ENCODE results near the gene SREK1IP1.
A peak's percentile ranks its signal among the peaks of the same experiment; 100 is the strongest.
"Not testable (repeated sequence)": the region's sequence is repeated elsewhere in the genome, so short reads cannot be mapped to it uniquely, and the experiment has no call there.

The SREK1IP1 gene

DNA sequence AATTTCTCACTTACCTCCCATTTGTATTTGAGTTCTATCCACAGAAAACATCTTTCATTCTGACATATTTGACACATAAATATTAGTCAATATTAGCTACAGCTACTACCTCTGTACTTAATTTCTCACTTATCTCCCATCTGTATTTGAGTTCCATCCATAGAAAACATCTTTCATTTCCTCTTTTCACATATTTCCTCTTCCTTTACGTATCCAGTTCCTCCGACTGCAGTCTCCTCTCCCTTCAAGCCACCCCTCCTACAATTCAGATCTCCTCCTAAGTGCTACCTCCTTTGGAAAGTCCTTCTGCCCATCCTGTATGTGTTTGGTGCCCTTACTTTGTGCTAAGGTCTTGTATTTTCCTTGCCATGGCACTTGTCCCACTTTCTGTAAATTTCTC, 1.6 kb downstream of the SREK1IP1 start:
- no peak for DNase-seq (ENCODE audit: low read depth)
- peak overlapping the region; percentile 90 for H3K4me3 ChIP-seq (ENCODE audit: low read depth, low read length)

DNA sequence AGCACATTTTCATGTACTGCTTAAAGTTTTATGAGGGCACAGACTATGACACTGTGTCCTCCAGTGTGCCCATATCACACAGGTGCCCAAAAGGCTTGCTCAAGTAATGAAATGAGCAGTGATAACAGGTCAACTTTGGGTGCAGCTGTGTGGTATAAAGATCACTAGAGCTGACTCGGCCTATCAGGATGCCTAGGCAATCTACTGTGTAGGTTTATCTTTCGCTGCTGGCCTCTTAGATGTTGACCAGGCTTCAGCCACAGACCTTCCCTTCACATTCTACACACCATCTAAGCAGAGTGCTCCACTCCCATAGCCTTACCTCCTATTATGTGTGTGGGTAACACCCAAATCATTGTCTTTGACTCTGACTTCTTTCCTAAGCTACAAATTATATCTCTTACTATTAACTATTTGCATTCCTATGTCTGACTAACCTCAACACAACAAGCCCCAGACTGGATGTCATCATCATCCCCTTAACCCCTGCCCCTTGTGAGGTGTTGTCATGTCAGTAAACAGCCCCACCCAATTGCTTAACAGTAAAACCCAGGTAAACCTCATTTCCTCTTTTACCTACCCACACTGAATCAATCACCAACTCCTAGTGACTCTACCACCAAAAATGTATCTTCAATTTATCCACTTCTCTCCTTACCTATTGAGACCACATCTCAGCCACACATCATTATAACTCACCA, 2.5 kb downstream of the SREK1IP1 start:
- no peak overlapping the region for H3K4me3 ChIP-seq (ENCODE audit: low read depth, low read length)

DNA sequence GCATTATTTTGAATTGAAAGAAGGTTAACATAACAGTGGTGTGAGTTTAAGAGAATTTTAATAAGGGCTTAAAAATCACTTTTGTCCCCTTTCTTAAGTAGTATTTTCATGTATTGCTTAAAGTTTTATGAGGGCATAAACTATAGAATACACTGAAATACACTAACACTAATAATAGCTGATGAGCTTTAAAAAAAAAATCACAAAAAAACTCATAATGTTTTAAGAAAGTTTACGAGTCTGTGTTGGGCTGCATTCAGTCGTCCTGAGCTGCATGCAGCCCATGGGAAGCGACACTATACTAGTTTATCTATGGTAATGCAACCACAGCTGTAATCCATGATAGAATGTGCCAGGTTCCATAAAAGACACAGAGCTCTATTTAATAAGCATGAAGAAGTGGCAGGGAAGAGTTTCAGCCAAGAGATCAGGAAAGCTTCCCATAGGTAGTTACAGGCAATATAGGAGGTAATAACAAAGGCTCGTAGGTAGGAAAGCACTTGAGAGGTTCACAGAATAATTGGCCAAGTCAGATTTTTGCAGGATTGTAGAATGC, 4.5 kb downstream of the SREK1IP1 start:
- DNase-seq (ENCODE audit: low read depth): no peak
- no peak overlapping the region for H3K4me3 ChIP-seq (ENCODE audit: low read depth, low read length)

More for the DNA sequence above, 2.5 kb downstream of the SREK1IP1 start:
- DNase-seq (ENCODE audit: low read depth): no peak

DNA sequence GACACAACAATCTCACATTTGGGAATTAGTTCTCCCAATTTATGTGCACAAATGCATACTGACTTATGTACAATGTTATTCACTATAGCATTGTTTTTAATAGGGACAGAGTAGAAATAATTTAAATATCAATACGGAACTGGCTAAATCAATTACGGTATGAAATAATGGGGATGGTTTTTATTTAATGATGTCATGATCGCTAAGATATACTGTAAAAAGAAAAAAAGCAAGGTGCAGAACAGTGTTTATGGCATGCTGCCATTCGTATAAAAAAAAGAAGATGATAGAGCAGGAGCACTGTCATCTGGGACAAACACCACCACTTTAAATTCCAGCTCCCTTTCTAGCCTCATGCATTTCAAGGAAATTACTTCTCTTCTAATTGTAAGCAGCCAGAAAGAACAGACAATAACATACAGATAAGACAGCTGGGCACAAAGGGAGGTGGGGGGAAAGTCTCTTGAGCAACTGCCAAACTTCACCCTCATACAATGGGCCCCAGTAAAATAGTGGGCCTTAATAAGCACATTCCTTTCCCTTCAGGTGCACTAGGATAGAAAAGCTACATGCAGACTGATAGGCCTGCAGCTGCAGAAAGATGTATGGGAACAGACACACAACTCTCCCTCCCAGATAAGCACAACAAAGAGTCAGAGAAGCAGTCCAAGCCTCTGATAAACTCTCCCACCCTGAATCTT, 8.4 kb downstream of the SREK1IP1 start:
- DNase-seq (ENCODE audit: low read depth): no peak
- H3K4me3 ChIP-seq (ENCODE audit: low read depth, low read length): no peak overlapping the region

DNA sequence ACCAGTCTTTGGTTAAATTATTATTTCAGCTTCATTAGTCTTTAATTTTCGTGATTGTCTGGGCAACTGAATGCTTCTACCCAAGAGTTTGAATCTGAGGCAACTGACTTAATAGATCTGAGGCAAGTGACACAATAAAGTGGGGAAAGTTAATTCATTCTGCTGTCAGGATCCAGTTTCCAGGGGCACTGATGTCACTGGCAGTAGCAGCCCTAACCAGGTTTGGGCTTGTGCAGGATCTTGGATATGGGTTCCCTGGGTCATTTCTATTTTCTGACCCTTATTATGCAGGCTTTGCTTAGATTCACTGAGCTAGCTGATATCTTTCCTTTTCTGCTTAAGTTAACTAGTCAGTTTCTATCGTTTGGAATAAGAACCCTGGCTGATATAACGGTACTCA, 9.6 kb downstream of the SREK1IP1 start:
- no peak for DNase-seq (ENCODE audit: low read depth)
- H3K4me3 ChIP-seq (ENCODE audit: low read depth, low read length): no peak overlapping the region

DNA sequence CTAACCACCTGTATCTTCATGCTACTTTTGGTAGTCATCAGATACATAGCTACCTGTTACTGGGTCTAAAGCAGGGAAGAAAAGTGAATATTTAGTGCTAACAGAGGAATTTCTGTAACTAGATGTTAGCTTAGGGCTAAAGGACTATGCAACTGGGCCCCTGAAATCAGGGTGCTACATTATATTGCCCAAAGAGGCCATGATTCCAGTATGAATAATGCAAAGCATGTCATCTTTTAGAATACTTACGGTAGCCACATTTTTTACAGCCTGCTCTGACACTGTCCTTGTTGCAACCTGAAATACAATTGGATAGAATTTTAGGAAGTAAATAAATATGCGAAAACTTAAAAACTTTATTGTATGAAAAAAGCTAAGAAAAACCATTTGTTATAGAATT, 14.4 kb downstream of the SREK1IP1 start:
- DNase-seq (ENCODE audit: low read depth): no peak
- no peak overlapping the region for H3K4me3 ChIP-seq (ENCODE audit: low read depth, low read length)

DNA sequence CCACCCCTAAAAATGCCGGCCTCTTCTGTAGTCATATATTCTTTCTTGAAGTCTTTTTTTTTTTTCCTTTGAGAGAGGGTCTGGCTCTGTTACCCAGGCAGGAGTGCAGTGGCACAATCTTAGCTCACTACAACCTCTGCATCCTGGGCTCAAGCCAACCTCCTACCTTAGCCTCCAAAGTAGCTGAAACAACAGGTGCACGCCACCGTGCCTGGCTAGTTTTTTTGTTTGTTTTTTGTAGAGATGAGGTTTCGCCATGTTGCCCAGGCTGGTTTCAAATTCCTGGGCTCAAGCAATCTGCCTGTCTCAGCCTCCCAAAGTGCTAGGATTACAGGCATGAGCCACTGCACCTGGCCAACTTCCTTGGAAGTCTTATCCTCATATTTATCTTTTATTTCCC, 19.1 kb downstream of the SREK1IP1 start:
- DNase-seq (ENCODE audit: low read depth): no peak
- no peak overlapping the region for H3K4me3 ChIP-seq (ENCODE audit: low read depth, low read length)

DNA sequence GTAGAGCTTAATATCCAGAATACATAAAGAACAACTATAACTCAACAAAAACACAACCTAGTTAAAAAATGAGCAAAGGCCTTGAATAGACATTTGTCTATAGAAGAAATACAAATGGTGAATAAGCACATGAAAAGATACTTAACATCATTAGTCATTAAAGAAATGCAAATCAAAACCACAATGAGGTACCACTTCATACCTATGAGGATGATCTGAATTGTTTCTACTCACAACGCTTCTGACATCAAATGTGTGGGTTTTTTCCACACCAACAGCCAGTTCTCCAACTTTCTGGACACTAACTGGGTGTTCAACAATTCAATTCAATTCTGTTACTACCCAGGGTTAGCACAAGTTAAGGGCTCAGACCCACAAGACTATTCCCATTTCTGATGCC, 22.0 kb downstream of the SREK1IP1 start:
- H3K4me3 ChIP-seq (ENCODE audit: low read depth, low read length): no peak overlapping the region

DNA sequence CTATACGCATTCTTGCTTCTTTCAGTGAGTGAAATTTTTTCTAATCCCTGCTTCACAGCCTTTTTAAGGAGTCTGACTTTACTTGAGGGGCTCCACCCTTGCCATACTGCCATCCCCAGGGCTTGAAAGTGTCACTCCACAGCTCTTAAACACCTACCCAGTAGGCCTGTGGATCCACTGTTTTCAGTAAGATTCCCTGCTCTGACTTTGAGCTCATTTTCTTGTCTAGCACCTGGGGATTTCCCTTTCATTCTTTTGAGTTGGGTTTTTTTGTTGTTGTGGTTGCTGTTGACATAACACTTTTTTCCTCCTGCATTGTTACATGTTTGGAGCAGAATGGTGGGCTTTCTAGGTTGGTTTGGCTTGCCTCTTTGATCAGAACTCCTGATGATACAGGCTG, 23.6 kb downstream of the SREK1IP1 start:
- no peak for DNase-seq (ENCODE audit: low read depth)
- H3K4me3 ChIP-seq (ENCODE audit: low read depth, low read length): no peak overlapping the region

More for the DNA sequence above, 22.0 kb downstream of the SREK1IP1 start:
- DNase-seq (ENCODE audit: low read depth): no peak

DNA sequence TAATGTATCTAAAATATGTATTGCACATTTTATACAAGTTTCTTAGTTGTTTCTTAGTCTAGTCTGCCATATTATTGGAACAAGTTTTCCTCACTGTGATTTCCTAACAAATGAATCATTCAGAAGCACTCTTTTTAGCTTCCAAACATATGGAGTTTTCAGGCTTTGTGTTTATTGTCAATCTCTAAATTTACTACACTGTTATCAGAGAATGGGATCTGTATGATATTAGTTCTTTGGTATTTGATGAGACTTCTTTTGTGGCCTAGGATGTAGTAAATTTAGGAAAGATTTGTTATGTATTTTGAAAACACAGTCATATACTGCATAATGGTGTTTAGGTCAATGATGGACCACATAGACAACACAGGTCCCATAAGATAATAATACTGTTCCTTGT, 25.7 kb downstream of the SREK1IP1 start:
- no peak overlapping the region for H3K4me3 ChIP-seq (ENCODE audit: low read depth, low read length)
- no peak for DNase-seq (ENCODE audit: low read depth)

DNA sequence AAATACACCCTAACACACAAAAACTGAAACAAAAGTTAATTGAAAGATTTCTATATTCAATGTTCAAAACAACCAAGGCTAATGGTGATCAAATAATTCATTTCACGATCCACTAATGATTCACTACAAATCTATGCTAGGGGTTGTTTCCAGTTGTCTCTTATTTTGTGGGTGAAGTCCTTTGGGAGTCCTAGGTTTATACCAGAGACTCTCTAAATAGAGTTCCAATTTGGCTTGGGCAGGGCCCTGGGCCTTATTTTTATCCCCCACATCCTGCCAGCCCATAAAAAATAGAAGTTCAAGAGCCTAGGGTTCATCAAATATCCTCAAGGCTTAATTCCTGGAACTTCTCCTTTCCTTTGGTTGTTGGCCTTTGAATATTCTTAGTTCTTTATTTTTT, 26.1 kb downstream of the SREK1IP1 start:
- no peak overlapping the region for H3K4me3 ChIP-seq (ENCODE audit: low read depth, low read length)

DNA sequence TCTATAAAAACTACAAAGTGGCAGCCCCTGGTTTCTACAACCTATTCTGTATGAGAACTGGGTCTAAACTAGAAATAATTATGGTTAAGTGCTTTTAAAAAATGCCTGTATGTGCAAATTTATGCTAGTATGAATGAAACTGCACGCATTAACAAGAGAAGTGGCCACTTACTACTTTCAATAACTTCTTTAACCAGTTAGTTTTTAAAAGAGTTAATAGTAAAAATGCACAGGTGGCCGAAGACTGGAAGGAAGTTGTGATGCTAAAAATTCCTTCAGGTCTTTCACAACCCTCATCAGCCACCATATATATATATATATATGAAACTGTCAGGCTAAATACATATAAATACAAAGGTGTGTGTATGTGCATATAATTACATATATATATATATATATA, 41.3 kb downstream of the SREK1IP1 start:
- DNase-seq (ENCODE audit: low read depth): no peak
- no peak overlapping the region for H3K4me3 ChIP-seq (ENCODE audit: low read depth, low read length)

More for the DNA sequence above, 26.1 kb downstream of the SREK1IP1 start:
- DNase-seq (ENCODE audit: low read depth): no peak

DNA sequence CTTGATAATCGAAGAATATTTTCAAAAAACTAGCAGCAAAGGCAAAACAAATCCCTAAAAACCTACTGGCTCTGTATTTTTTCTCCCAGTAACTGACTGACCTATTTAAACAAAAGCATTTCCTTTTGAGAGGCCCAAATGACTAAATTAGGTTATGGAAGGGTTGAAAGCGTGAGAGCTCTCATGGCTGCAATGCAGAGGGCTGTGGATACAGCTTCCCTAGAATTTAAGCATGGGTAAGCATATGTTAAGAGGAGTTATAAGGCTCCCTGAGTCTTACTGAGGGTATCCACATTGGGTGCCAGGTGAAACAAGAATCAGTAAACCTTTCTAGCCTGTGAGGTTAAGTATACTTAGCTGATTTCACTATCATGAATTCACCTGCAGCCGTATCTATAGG, 45.9 kb downstream of the SREK1IP1 start:
- DNase-seq (ENCODE audit: low read depth): no peak
- no peak overlapping the region for H3K4me3 ChIP-seq (ENCODE audit: low read depth, low read length)

DNA sequence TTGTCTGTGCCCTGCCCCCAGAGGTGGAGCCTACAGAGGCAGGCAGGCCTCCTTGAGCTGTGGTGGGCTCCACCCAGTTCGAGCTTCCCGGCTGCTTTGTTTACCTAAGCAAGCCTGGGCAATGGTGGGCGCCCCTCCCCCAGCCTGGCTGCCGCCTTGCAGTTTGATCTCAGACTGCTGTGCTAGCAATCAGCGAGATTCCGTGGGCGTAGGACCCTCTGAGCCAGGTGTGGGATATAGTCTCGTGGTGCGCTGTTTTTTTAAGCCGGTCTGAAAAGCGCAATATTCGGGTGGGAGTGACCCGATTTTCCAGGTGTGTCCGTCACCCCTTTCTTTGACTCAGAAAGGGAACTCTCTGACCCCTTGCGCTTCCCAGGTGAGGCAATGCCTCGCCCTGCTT, 54.0 kb downstream of the SREK1IP1 start:
- not testable (repeated sequence) for H3K4me3 ChIP-seq (ENCODE audit: low read depth, low read length); DNase-seq (ENCODE audit: low read depth)

DNA sequence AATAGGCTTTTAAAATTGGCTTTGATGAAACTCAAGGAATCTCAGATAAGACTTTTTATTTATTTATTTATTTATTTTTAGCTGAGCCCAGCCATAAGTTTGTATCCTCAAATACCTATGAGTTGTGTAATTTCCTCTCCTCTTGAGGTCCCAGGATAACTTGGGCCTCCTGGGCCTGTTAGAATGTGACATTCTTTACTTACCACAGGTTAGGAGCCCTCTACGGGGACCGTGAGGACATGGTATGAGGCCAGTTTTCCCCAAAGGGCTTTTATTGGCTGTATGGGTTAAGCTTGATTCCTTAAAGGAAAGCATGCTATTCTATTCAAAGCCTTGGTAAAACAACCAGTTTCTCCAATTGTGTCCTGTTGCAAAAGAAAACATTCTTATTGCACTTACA, 61.3 kb downstream of the SREK1IP1 start:
- no peak for DNase-seq (ENCODE audit: low read depth)
- H3K4me3 ChIP-seq (ENCODE audit: low read depth, low read length): no peak overlapping the region

DNA sequence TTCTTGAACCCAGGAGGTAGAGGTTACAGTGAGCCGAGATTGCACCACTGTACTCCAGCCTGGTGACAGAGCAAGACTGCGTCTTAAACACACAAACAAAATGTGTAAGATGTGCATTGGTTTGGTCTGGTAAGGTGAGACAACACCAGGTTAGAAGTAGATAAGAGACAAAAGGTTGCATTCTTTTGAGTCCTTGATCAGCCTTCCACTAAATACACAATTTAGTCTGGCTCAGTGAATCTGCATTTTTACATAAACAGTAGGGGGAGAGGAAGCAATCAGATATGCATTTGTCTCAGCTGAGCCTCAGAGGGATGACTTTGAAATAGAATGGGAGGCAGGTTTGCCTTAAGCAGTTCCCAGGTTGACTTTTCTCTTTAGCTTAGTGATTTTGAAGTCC, 62.4 kb downstream of the SREK1IP1 start:
- H3K4me3 ChIP-seq (ENCODE audit: low read depth, low read length); DNase-seq (ENCODE audit: low read depth): not testable (repeated sequence)

DNA sequence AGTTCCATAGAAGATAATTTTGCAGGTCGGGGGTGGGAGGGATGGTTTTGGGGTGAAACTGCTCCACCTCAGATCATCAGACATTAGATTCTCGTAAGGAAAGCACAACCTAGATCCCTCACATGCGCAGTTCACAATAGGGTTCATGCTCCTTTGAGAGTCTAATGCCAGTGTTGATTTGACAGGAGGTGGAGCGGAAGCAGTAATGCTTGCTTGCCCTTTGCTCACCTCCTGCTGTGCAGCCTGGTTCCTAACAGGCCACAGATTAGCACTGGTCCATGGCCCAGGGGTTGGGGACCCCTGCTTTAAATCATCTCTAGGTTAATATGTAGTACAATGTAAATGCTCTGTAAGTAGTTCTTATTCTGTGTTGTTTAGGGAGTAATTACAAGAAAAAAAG, 67.7 kb downstream of the SREK1IP1 start:
- no peak for DNase-seq (ENCODE audit: low read depth)
- no peak overlapping the region for H3K4me3 ChIP-seq (ENCODE audit: low read depth, low read length)

DNA sequence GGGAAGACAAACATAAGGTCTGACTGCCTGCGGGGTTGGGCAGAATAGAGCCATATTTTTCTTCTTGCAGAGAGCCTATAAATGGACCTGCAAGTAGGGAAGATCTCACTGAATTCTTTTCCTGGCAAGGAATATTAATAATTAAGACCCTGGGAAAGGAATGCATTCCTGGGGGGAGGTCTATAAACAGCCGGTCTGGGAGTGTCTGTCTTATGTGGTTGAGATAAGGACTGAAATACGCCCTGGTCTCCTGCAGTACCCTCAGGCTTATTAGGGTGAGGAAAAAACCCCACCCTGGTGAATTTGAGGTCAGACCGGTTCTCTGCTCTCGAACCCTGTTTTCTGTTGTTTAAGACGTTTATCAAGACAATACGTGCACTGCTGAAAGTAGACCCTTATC, 72.1 kb downstream of the SREK1IP1 start:
- not testable (repeated sequence) for DNase-seq (ENCODE audit: low read depth); H3K4me3 ChIP-seq (ENCODE audit: low read depth, low read length)

DNA sequence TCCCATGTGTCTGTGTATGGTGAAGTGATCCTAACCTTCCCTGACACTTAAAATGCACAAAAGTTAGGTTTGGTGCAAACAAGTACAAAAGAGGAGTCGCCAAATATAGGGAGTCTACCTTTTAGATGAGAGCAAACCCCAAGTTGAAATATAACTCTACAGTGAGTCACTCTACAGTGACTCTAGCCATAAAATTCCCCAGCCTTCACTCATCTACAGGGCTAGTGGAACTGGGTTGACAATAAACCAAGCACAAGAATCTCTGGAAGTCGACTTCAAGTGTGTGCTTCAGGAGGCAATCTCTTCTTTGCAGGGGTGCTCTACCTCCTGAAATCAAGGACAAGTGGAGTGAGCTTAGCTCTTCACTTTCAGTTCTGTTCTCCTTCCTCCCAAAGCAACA, 74.9 kb downstream of the SREK1IP1 start:
- DNase-seq (ENCODE audit: low read depth): no peak
- H3K4me3 ChIP-seq (ENCODE audit: low read depth, low read length): no peak overlapping the region

DNA sequence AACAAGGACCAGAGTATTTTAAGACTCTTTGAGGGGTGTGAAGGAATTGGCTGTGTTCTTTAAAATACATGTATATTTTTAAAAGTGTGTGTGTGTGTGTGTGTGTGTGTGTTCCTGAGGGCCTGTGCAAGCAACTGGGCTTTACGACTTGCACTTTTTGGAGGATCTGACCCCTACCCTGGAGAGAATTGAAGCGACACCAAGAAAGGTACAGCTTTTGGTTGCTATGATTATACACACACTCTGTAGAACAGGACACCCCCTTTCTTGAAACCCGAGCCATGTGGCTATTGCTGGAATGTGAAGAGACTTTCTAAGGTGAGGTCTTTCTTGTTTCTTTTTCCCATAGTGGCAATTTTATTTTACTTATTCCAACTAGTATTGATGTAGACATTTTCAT, 77.2 kb downstream of the SREK1IP1 start:
- DNase-seq (ENCODE audit: low read depth): no peak

More for the DNA sequence above, 77.2 kb downstream of the SREK1IP1 start:
- no peak overlapping the region for H3K4me3 ChIP-seq (ENCODE audit: low read depth, low read length)
